Activated naive CD4-positive, alpha-beta T cell treated with anti-CD3 and anti-CD28 coated beads, Interleukin-2, amount 50 U/mL, for 72 hours (primary cell): ENCODE measurements around the gene IGSF21. TPM values are rescaled to one million over a fixed set of nuclear protein-coding genes. Genes with fewer than 3 reads are reported as not detected.
"Not testable (repeated sequence)": the region's sequence is repeated elsewhere in the genome, so short reads cannot be mapped to it uniquely, and the experiment has no call there.

Experiments used
- ATAC-seq, 2 donors: fragments of 150-1000 bp; cut with Tn5 transposase; 2 replicates each; pipeline ENCODE4 v1.10.0; 2021; ENCODE audit warnings: mild to moderate bottlenecking in 2 of 2, moderate library complexity in 2 of 2
- DNase-seq, 2 donors: peaks; one replicate each; pipeline ENCODE4 v3.0.0; 2021 to 2022; ENCODE audit warnings: low spot score in 2 of 2
- H3K27ac Mint-ChIP-seq, 2 donors: one replicate each; pipeline ENCODE4 v1.8.0; 2022; ENCODE audit warnings: mild to moderate bottlenecking in 2 of 2, mixed read lengths in 2 of 2
- H3K36me3 Mint-ChIP-seq, 2 donors: one replicate each; pipeline ENCODE4 v1.8.0; 2022; ENCODE audit warnings: mixed read lengths in 2 of 2
- H3K9me3 Mint-ChIP-seq, 2 donors: one replicate each; pipeline ENCODE4 v1.8.0; 2022; ENCODE audit warnings: mixed read lengths in 2 of 2
- total RNA-seq, 2 donors: library from RNA; stranded (reverse); gene quantifications; one replicate each; pipeline ENCODE4 v1.2.3, GENCODE V29; 2022

IGSF21 gene
- total RNA-seq, 2 donors from 2014 or later: not detected

DNA sequence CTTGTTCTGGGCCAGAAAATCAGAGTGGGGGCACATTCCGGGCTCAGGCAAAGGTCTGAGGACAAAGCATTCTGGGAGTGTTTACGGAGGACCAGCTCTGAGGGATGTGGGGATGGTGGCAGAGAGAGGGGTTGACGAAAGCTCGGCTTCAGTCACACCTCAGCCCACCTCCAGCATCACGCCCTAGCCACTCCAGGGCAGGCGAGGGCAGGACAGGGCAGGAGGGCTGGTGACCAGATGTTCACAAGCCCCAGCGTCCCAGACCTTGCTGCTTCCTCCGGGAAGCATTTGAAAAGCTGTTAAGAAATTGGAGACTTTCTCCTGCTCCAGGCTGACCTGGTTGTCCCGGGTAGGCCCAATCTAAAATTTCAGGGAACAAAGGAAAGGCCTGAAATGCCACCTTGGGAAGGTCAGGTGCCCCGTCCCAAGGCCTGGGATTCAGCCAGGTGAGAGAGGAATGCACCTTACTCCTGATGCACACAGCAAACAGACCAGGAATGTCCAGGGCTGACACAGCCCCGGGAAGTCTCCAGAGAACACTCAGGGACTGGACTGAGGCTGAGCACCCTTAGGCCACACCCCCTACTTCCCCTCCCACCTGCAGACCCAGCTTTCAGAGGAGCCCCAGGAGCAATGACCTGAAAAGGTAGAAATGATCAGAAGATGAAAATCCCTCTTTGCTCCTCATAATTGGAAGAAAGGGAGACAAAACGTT lies 301.2 kb downstream of the IGSF21 start:
- peaks cover 7 to 21% of the 10 kb centered on the region in 2 donors for H3K9me3 Mint-ChIP-seq
- DNase-seq: no peak
- peaks cover 0 to 10% of the 10 kb centered on the region in 2 donors for H3K36me3 Mint-ChIP-seq
- no peak overlapping the region for H3K27ac Mint-ChIP-seq
- ATAC-seq: no peak

DNA sequence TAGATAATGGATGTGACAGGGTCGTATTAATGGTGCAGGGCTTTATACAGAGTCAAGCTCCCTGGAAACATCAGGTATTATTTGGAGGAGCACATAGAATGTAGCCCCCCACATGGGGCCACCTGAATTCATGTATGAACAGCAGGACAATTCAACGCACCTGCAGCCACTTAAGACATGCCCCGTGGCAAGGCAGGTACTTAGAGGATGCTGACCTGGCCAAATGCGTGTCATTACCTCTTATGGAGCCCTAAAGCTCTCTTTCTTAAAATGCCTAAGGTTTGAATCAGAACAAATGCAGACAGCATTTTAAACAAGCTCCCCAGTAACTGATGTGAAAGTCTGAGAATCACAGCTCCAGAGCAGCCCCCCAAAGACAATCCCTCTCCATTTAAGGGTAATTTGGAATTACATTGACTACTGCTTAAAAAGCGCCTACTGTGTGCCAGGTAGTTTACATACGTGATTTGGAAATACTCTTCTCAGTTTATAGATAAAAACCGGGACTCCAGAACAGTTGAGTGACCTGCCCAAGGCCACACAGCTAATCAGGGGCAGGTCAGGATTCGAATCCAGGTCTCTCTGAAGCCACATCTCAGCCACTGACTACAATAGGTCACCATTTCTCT lies 302.1 kb downstream of the IGSF21 start:
- DNase-seq (no peak), ATAC-seq (no peak)
- Mint-ChIP-seq H3K36me3 (peaks cover 0 to 10% of the 10 kb centered on the region in 2 donors), H3K27ac (no peak overlapping the region), H3K9me3 (peaks cover 7 to 21% of the 10 kb centered on the region in 2 donors)

DNA sequence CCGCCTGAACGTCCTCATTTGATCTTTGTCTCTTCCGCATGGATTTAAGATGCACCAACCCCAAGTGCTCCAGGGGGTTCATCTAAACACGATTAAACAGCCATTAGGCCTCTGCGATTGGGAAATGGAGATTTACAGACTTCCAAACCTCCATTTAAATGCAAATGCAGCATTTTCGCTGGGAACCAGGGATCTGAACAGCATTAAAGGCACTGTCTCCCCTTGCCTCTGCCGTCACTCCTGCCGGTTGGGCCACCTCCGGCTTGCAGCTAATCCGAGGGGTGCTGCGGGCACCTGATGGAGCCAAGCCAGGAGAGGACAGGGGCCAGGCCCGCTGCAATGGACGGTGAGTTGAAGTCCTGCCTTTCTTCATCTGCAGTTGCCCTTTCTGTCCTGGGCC lies 302.8 kb downstream of the IGSF21 start:
- ATAC-seq: no peak
- Mint-ChIP-seq H3K36me3 (peaks cover 0 to 10% of the 10 kb centered on the region in 2 donors), H3K27ac (no peak overlapping the region)

DNA sequence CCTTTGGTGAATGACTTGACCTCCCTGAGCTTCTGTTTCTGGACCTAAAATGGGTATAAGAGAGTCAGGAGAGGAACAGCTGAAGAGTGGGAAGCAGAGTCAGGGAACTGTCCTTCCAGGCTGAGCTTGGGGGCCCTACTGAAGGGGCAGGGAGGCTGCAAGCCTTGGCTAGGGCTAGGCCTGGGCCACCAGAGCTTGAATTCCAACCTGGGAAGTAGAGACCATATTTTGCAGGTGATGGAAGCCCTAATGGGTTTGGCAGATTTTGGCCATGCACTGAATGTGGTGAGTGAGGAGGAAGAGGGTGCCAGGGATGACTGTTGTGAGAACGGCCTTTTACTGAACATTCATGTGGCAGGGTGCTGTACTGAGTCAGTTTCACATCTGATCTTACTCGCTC lies 303.7 kb downstream of the IGSF21 start:
- Mint-ChIP-seq H3K27ac (no peak overlapping the region), H3K9me3 (peaks cover 7 to 21% of the 10 kb centered on the region in 2 donors), H3K36me3 (peaks cover 0 to 10% of the 10 kb centered on the region in 2 donors)
- DNase-seq: no peak
- ATAC-seq: peak in 1 of 2 donors; percentile 44

More for the DNA sequence above, 302.8 kb downstream of the IGSF21 start:
- H3K9me3 Mint-ChIP-seq: peaks cover 7 to 21% of the 10 kb centered on the region in 2 donors
- no peak for DNase-seq

DNA sequence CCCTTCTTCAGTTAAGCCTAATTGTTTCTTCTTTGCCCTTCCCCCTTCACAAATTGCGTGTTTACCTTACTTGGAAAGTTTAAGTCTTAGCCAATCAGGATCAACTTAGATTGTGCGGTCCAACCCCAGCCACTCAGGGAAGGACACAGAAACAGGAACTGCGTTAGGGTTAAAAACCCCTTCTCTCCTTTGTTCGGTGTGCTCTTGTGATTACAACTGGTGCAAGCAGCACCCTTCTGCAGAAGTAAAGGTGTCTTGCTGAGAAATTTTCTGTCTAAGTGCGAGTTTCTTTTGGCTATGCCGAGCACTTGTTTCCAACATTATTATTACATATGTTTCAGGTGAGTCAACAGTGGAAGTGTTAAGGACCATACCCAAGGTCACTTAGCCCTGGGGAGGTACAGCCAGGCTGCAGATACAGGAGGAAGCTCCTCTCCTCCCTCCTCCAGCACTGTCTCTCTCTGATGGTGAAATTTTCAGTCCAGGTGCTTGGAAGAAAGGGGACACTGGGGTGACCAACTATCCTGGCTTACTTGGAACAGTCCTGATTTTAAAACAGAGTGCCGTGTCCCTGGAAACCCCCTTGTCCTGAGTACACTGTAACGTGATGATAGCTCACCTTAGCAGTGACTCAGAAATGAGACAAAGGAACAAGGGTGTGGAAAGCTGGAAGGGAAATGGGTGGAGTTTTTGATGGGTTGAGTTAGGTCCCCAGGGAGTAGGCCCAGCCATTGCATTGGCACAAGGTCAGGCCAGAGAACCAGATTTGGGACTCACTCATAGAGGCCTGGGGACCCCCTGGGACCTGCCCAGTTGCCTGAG lies 304.4 kb downstream of the IGSF21 start:
- peaks cover 7 to 21% of the 10 kb centered on the region in 2 donors for H3K9me3 Mint-ChIP-seq
- no peak for ATAC-seq
- H3K27ac Mint-ChIP-seq: no peak overlapping the region

DNA sequence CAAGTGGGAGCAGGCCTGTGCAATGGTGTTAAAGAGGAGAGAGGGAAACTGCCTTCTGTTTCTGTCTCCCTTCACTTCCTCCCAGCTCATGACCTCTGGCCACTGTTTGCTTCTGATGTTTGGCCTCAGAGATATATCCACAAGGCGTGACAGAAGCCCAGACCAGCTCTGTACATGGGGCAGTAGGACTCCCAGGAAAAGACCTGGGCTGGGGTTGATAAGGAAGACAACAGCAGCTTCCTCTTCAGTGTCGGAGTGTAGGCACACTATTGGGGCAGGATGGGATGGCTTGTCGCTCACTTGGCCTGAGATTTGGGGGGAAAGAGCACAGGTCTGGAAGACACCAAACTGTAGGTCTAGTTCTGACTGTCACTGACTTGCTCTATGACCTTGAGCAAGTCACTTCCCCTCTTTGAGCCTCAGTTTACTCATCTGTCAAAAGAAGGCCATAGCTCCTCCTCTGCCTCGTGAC lies 305.3 kb downstream of the IGSF21 start:
- peaks cover 0 to 10% of the 10 kb centered on the region in 2 donors for H3K36me3 Mint-ChIP-seq
- H3K9me3 Mint-ChIP-seq: peaks cover 7 to 21% of the 10 kb centered on the region in 2 donors
- no peak for ATAC-seq
- no peak for DNase-seq
- H3K27ac Mint-ChIP-seq: no peak overlapping the region

More for the DNA sequence above, 304.4 kb downstream of the IGSF21 start:
- no peak for DNase-seq
- peaks cover 0 to 10% of the 10 kb centered on the region in 2 donors for H3K36me3 Mint-ChIP-seq

DNA sequence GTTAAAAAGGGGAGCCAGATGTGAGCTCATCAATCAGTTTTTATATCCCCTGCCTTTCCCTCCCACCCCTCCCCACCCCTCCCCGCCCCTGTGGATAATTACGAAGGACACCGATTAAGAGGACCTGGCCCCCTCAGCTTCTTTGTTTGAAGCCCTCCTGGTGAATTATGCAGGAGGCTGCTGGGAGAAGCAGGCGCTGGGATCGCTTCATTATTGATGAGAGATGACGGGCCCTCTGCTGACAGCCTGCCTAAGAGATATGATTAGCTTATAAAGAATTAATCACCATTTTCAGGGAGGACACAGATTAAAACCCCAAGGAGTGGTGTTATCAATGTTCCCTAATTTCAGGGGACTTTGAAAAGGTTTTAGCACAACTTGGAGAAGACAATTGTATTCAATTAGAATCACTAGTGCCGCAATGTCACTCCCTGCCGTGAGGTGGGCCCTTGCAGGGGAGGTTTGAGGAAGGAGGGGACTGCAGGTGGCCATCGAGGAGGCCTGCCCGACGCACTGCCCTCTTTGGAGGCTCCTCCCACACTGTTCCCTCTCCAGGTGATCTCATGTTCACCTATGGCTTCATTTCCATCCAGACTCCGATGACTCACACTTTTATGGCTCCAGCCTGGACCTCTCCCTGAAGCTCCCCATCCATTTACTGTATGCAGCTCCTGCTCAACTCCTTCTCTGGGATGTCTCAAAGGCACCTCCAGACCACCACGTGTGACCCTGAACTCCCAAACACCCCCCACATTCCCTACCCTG lies 306.1 kb downstream of the IGSF21 start:
- no peak for ATAC-seq
- H3K27ac Mint-ChIP-seq: no peak overlapping the region

DNA sequence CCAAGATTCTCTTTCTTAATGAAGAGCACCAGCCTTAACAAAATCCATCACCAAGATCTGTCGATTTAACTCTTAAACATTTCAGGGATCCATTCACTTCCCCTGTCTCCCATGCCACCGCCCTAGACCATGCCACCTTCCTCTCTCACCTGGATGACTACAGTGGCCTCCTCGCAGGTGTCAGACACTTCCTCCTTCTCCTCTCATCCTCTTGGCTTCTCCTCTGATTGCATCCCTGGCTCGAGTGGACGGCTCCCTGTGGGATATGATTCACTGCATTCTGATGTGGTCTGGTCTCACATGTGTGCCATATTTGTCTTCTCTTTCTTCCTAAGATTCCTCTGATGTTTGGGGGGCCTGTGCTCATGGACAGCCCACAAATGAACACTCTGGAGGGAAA lies 306.7 kb downstream of the IGSF21 start:
- no peak for ATAC-seq
- Mint-ChIP-seq H3K9me3 (peaks cover 7 to 21% of the 10 kb centered on the region in 2 donors), H3K27ac (no peak overlapping the region), H3K36me3 (peaks cover 0 to 10% of the 10 kb centered on the region in 2 donors)
- no peak for DNase-seq

More for the DNA sequence above, 306.1 kb downstream of the IGSF21 start:
- H3K36me3 Mint-ChIP-seq: peaks cover 0 to 10% of the 10 kb centered on the region in 2 donors
- peaks cover 7 to 21% of the 10 kb centered on the region in 2 donors for H3K9me3 Mint-ChIP-seq
- DNase-seq: no peak

DNA sequence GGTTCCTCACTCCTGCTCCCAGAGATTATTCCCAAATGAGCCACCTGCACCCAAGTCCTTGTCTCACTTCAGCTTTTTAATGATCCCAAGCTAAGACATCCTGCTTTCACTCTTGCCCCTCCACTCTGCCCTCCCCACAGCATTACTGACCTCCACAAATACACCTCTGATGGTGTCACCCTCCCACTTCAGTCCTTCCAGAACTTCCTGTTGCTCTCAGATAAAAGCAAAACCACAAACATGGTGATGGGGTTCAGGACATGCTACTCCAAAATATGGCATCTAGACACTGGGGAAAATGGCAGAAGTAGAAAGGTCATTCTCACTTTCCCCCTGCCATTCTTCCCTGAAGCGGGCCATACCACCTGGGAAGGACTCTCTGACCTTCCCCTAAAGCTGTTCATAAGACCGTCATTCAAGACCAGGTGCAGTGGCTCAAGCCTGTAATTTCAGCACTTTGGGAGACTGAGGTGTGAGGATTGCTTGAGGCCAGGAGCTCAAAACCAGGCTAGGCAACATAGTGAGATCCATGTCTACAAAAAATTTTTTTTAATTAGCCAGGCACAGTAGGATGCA lies 307.4 kb downstream of the IGSF21 start:
- Mint-ChIP-seq H3K36me3 (peaks cover 0 to 10% of the 10 kb centered on the region in 2 donors), H3K9me3 (peaks cover 7 to 21% of the 10 kb centered on the region in 2 donors), H3K27ac (no peak overlapping the region)
- ATAC-seq: no peak
- DNase-seq: peak in 1 of 2 donors; percentile 13

DNA sequence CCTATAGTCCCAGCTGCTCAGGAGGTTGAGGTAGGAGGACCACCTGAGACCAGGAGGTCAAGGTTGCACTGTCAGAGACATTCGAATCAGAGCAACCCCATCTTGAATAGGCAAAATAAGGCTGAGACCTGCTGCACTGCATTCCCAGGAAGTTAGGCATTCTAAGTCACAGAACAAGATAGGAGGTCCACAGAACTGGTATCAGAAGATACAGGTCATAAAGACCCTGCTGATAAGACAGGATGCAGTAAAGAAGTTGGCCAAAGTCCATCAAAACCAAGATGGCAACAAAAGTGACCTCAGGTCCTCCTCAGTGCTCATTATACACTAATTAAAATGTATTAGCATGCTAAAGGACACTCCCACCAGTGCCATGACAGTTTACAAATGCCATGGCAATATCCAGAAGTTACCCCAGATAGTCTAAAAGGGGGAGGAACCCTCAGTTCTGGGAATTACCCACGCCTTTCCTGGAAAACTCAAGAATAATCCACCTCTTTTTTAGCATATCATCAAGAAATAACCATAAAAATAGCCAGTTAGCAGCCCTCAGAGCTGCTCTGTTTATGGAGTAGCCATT lies 307.9 kb downstream of the IGSF21 start:
- DNase-seq (no peak), ATAC-seq (no peak)
- peaks cover 7 to 21% of the 10 kb centered on the region in 2 donors for H3K9me3 Mint-ChIP-seq
- H3K27ac Mint-ChIP-seq: no peak overlapping the region
- peaks cover 0 to 10% of the 10 kb centered on the region in 2 donors for H3K36me3 Mint-ChIP-seq

DNA sequence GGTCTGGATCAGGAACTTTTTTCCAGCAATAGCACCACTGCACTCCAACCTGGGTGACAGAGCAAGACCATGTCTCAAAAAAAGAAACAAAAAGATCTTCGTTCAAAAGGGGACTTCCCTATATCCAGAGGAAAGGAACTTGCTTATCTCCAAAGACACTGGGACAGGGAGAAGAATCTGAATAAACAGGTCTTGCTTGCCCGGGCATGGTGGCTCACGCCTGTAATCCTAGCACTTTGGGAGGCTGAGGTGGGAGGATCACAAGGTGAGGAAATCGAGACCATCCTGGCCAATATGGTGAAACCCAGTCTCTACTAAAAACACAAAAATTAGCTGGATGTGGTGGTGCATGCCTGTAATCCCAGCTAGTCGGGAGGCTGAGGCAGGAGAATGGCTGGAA lies 308.5 kb downstream of the IGSF21 start:
- not testable (repeated sequence) for ATAC-seq, DNase-seq, H3K27ac Mint-ChIP-seq, H3K36me3 Mint-ChIP-seq
- peaks cover 7 to 18% of the 10 kb centered on the region in 2 donors for H3K9me3 Mint-ChIP-seq

DNA sequence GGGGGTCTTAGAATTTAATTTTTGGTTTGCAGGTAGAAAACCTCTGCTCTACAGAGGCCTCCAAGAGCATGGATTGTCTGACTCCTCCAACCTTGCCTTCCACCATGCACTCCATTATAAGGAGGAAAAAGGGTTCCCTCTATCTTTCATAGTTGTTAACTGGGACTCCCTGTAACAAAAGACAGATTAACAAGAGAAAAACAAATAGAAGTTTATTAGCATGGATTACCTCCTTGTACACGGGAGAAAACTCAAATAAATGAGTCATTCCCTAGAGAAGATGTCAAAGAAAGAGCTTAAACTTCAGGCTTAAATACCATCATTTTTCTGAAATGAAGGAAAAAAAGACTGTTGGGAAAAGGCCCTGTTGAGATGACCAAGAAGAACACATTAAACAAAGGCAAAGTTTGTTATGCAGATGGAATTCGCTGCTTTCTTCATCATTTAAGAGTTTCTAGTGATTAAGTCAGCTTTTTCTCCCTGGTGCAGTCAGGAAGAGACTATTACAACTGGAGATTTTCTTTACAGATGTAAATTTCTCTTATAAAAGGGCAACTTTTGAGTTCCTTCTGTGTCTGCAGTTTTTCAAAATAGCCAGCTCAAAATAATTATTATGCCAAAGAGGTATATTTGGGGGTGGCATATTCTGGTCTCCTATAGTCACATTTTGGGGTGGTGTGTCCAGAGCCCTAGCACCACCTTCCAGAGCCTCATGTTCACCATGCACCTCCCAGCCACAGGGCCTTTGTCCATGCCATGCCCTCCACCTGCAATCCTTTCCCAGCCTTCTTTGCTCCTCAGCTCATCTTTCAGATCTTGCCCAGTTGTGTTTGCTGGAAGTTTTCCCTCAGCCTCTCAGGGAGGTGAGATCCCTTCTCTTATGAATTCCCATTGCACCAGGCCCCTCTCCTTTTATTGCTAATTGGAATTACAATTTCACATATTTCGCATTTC lies 310.0 kb downstream of the IGSF21 start:
- no peak for DNase-seq
- Mint-ChIP-seq H3K36me3 (no peaks in the 10 kb centered on the region), H3K27ac (no peak overlapping the region), H3K9me3 (peaks cover 0 to 7% of the 10 kb centered on the region in 2 donors)
- no peak for ATAC-seq

DNA sequence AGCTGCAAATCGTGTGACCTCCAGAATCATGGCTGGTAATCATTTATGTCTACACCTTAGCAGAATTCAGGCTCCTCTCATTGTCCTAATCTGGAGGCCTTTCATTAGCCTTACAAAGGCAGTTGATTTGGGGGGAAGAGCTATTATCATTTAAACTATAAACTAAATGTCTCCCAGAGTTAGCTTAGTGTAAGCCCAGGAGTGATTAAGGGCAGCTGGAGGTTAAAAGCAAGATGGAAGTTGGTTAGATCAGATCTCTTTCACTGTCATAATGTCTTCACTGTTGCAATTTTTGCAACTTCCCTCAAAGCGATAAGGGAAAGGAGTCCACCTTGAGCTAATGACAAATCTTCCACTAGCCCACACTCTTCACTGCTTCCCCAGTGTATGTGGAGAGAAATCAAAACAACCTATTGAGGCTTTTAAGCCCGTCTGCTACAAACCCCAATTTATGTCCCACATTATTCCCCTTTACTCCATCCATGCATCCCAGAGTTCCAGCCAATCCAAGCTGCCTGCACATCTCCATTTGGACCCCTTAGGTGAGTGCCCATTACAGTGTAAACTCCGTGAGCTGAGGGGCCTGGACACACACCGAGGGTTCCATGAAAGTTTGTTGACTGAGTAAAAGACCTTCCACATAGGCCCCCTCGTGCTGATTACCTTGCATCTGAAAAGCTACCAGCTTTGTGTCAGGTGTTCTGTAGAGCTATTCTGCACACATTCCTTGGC lies 311.7 kb downstream of the IGSF21 start:
- DNase-seq (no peak), ATAC-seq (no peak)
- Mint-ChIP-seq H3K27ac (no peak overlapping the region), H3K9me3 (no peaks in the 10 kb centered on the region), H3K36me3 (no peaks in the 10 kb centered on the region)

DNA sequence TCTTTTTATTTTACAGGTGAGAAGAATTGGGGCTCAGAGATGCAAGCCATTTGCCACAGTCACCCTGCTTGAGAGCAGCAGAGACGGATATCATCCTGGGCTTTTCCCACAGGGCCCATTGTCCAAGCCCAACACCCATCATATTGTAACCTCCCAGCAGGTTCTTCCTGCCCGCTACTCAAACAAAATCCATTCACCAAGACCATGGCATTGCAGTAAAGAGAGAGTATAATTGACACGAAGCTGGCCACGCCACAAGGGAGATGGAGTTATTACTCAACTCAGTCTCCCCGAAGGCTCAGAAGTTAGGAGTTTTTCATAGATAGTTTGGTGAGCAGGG lies 312.2 kb downstream of the IGSF21 start:
- no peaks in the 10 kb centered on the region for H3K36me3 Mint-ChIP-seq
- ATAC-seq (no peak), DNase-seq (no peak)
- H3K9me3 Mint-ChIP-seq: no peaks in the 10 kb centered on the region
- no peak overlapping the region for H3K27ac Mint-ChIP-seq
